ENCODE results near the gene MT2A.

DNA sequence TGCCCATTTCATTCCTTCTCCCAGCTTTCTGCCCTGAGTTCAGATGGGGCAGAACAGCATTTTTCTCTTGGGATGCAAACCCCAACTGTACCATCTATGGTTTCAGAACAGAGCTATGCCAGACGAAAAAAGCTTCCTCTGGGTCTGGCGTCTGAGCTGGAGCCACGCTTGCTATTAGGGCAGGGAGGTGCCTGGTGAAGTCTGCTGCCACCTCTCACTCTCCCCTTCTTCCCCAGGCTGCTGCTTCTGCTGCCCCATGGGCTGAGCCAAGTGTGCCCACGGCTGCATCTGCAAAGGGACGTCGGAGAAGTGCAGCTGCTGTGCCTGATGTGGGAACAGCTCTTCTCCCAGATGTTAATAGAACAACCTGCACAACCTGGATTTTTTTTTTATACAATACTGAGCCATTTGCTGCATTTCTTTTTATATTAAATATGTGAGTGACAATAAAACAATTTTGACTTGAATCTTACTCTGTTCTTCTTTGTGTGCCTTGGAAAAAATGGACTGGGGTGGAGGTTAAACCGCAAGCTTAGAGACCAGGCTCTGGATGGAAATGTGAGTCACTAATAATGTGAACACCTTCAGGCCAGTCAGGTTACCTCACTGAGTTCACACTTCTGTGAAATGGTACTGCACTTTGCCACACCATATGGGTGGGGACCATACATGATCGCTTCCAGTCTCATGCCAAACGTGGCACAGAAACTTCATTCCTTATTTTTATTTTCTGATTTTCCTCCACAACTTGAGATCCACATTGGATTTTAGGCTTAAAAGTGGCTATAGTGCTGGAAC is 28.4 kb downstream of the MT2A start:
- TF ChIP-seq CTCF (IDR thresholded peaks at IDR 0.05; ENCODE audit: poor library complexity), result no peak
- TF ChIP-seq EZH2 (IDR thresholded peaks at IDR 0.05; ENCODE audit: borderline replicate concordance), result no peak
